K562 (cell line): ENCODE measurements around the gene MBD1. TPM values are rescaled to one million over a fixed set of nuclear protein-coding genes. Genes with fewer than 3 reads are reported as not detected.

ENCODE experiments used
- ATAC-seq: fragments of 200-7000 bp; cut with Tn5 transposase; 3 replicates; pipeline ENCODE4 v1.9.1; 2020; ENCODE audit warnings: moderate library complexity
- BruUV-seq: library from RNA; stranded (reverse); fragments of 400-500 nt; replicated peaks from 2 replicates; lab custom pipeline; 2021; lab: Mats Ljungman, UMichigan
- CTCF ChIA-PET: fragments of 300-600 bp; formaldehyde crosslinking; extraction: SDS; loops from one replicate; lab custom pipeline; 2021; ENCODE audit warnings: low intra/inter-chr PET ratio; lab: Yijun Ruan, JAX
- POLR2A ChIA-PET: fragments of 300-600, 350-650 bp; sonication (Branson Sonifier 250); formaldehyde crosslinking; extraction: SDS; loops from one replicate; lab custom pipeline; 2021; ENCODE audit warnings: antibody characterized with exemption, inconsistent platforms; lab: Yijun Ruan, JAX
- DNase-seq, 4 experiments: peaks; one replicate each; pipeline versions ENCODE4 v3.0.0 to v3.0.0-alpha.2; 2011 to 2018; ENCODE audit warnings: low spot score in 3 of 4, mixed read lengths in 3 of 4; ENCODE audit errors: extremely low read depth in 1 of 4
- FAIRE-seq: peaks from 2 replicates; lab custom pipeline; 2011; peaks lifted over from hg19 to GRCh38; lab: Jason Lieb, UNC
- H2AFZ ChIP-seq: 2 replicates; pipeline ENCODE4 v1.6.0; 2011; ENCODE audit warnings: low read depth, low read length, control low read depth, inconsistent platforms
- H3K27ac ChIP-seq: fragments of 200-600 bp; 3 replicates; pipeline ENCODE4 v1.8.0; 2011; ENCODE audit warnings: low read depth, mild to moderate bottlenecking, control low read depth, inconsistent platforms, low read length, moderate library complexity, mixed read lengths; ENCODE audit errors: extremely low read depth
- H3K27me3 ChIP-seq, 2 experiments: fragments of 300-600 bp in 1 of 2; 2 replicates in 1 of 2; 3 replicates in 1 of 2; pipeline versions ENCODE4 v1.6.0 to v1.8.0; 2011; ENCODE audit warnings: inconsistent platforms in 2 of 2, low read length in 2 of 2, mild to moderate bottlenecking in 1 of 2, mixed read lengths in 1 of 2, moderate library complexity in 1 of 2; ENCODE audit not compliant: control insufficient read depth in 2 of 2, insufficient read depth in 2 of 2
- H3K36me3 ChIP-seq: fragments of 300-600 bp; 3 replicates; pipeline ENCODE4 v1.8.0; 2011; ENCODE audit warnings: mild to moderate bottlenecking, low read length, inconsistent platforms; ENCODE audit not compliant: control insufficient read depth, insufficient read depth
- H3K4me1 ChIP-seq, 2 experiments: fragments of 200-600 bp in 1 of 2; replicated peaks in 1 of 2; 2 replicates in 1 of 2; 3 replicates in 1 of 2; pipeline versions ENCODE4 v1.5.1 to v1.8.0; 2011; ENCODE audit warnings: inconsistent platforms in 2 of 2, low read length in 2 of 2, mild to moderate bottlenecking in 1 of 2, mixed read lengths in 1 of 2, moderate library complexity in 1 of 2; ENCODE audit not compliant: control insufficient read depth in 2 of 2, insufficient read depth in 2 of 2
- H3K4me2 ChIP-seq: 2 replicates; pipeline ENCODE4 v1.6.1; 2011; ENCODE audit warnings: low read length, control low read depth, inconsistent platforms, mixed read lengths; ENCODE audit not compliant: insufficient read depth
- H3K4me3 ChIP-seq: fragments of 200-600 bp; sonication (generic), shearing (Covaris generic); 2 replicates; pipeline ENCODE4 v1.5.1; 2016; ENCODE audit warnings: control low read depth, inconsistent platforms
- H3K79me2 ChIP-seq: fragments of 200-600 bp; 3 replicates; pipeline ENCODE4 v1.8.0; 2011; ENCODE audit warnings: low read length, inconsistent platforms; ENCODE audit not compliant: control insufficient read depth, insufficient read depth
- H3K9ac ChIP-seq, 2 experiments: 2 replicates each; pipeline versions ENCODE4 v1.6.0 to v1.6.1; 2011; ENCODE audit warnings: low read depth in 2 of 2, low read length in 2 of 2, control low read depth in 1 of 2, inconsistent platforms in 1 of 2, mild to moderate bottlenecking in 1 of 2, mixed read lengths in 1 of 2; ENCODE audit not compliant: insufficient read depth in 1 of 2
- H3K9me1 ChIP-seq: one replicate; pipeline ENCODE4 v1.6.0; 2011; ENCODE audit warnings: inconsistent platforms, mild to moderate bottlenecking, low read length, moderate library complexity; ENCODE audit not compliant: control insufficient read depth, insufficient read depth
- H3K9me3 ChIP-seq: replicated peaks from 2 replicates; pipeline ENCODE4 v1.5.1; 2011; ENCODE audit warnings: low read depth, low read length, inconsistent platforms; ENCODE audit not compliant: control insufficient read depth, insufficient read depth
- H4K20me1 ChIP-seq: replicated peaks from 2 replicates; pipeline ENCODE4 v1.6.1; 2011; ENCODE audit warnings: low read length, inconsistent platforms, mixed read lengths; ENCODE audit not compliant: control insufficient read depth, insufficient read depth
- ATF3 ChIP-seq, 2 experiments: fragments of 450-650 bp in 1 of 2; sonication (generic) in 1 of 2; formaldehyde crosslinking in 1 of 2; IDR thresholded peaks in 1 of 2; conservative IDR thresholded peaks in 1 of 2; 2 replicates each; pipeline versions ENCODE4 v1.6.1 to v1.8.1; 2016 to 2023; ENCODE audit warnings: mild to moderate bottlenecking in 2 of 2, moderate library complexity in 2 of 2, inconsistent platforms in 1 of 2, missing genetic modification reagents in 1 of 2
- BRD9 ChIP-seq: fragments of 450-650 bp; IDR thresholded peaks from 2 replicates; pipeline ENCODE4 v1.6.1; 2018; ENCODE audit warnings: low read depth; ENCODE audit not compliant: partially characterized antibody
- ELF2 ChIP-seq: fragments of 250-450 bp; sonication (Bioruptor Pico); IDR thresholded peaks from 2 replicates; pipeline ENCODE4 v1.5.0; 2021; ENCODE audit warnings: mild to moderate bottlenecking
- ELK3 ChIP-seq: fragments of 450-650 bp; formaldehyde crosslinking; IDR thresholded peaks from 2 replicates; pipeline ENCODE4 v1.4.0; 2020; ENCODE audit warnings: mild to moderate bottlenecking
- HMGN3 ChIP-seq: IDR thresholded peaks from 2 replicates; pipeline ENCODE4 v1.6.1; 2011; ENCODE audit warnings: borderline replicate concordance, low read depth, mild to moderate bottlenecking, mixed read lengths, low read length; ENCODE audit not compliant: insufficient read length; ENCODE audit errors: extremely low read depth
- MTA2 ChIP-seq: fragments of 450-650 bp; IDR thresholded peaks from 2 replicates; pipeline ENCODE4 v1.6.1; 2016; ENCODE audit warnings: low read depth
- NELFE ChIP-seq: IDR thresholded peaks from 2 replicates; pipeline ENCODE4 v1.6.1; 2011; ENCODE audit warnings: mild to moderate bottlenecking; ENCODE audit not compliant: insufficient read depth, insufficient read length
- NFIX ChIP-seq: fragments of 250-450 bp; sonication (Bioruptor Pico); IDR thresholded peaks from 2 replicates; pipeline ENCODE4 v1.4.0; 2020; ENCODE audit warnings: low read depth, mild to moderate bottlenecking, moderate library complexity
- NR2C2 ChIP-seq, 2 experiments: fragments of 200-800 bp in 1 of 2; sonication (Bioruptor generic) in 1 of 2; sonication (generic) in 1 of 2; formaldehyde crosslinking in 1 of 2; IDR thresholded peaks; 2 replicates each; pipeline versions ENCODE4 v1.6.1 to v1.8.0; 2016 to 2022; ENCODE audit warnings: mild to moderate bottlenecking in 1 of 2, missing compliant biosample characterization in 1 of 2, missing genetic modification characterization in 1 of 2, missing genetic modification reagents in 1 of 2
- RFX5 ChIP-seq: IDR thresholded peaks from 2 replicates; pipeline ENCODE4 v1.6.1; 2011; ENCODE audit warnings: low read depth, mild to moderate bottlenecking, improper control_type of control experiment, low read length
- TCF7L2 ChIP-seq: fragments of 150-350 bp; IDR thresholded peaks from 2 replicates; pipeline ENCODE4 v1.6.1; 2016; ENCODE audit warnings: low read depth, mild to moderate bottlenecking, low read length, moderate library complexity
- TCFL5 ChIP-seq: fragments of 250-450 bp; sonication (Bioruptor Pico); conservative IDR thresholded peaks from 2 replicates; pipeline ENCODE4 v1.6.1; 2021; ENCODE audit warnings: mild to moderate bottlenecking, moderate library complexity, matching md5 sums
- YBX1 ChIP-seq: fragments of 450-650 bp; IDR thresholded peaks from 2 replicates; pipeline ENCODE4 v1.7.1; 2016; ENCODE audit warnings: mild to moderate bottlenecking
- WGBS: fragments of 100-300 bp; shearing (Covaris generic); methylation state at CpG from one replicate; pipeline ENCODE4 v1.1.6; 2016; ENCODE audit warnings: low coverage, mixed read lengths; ENCODE audit not compliant: insufficient coverage; ENCODE audit errors: missing lambda C conversion rate; 5-methylcytosine and 5-hydroxymethylcytosine counted together
- in situ Hi-C: fragments of 300-500 bp; cut with MboI; formaldehyde crosslinking; loops from 4 replicates; pipeline ENCODE4 v1.15.0; 2018; ENCODE audit warnings: inconsistent platforms, mixed read lengths
- intact Hi-C: fragments of 100-400 bp; cut with micrococcal nuclease; formaldehyde crosslinking; loops from 2 replicates; pipeline ENCODE4 v1.14.2; 2022
- polyA plus RNA-seq, 8 experiments: library from polyadenylated mRNA; depleted of rRNA in 4 of 8; stranded (reverse) in 5 of 8; unstranded in 3 of 8; fragments of >200 nt; fragmentation: Nextera tagmentation in 2 of 8; fragmentation: Illumina TruSeq in 1 of 8; extraction: Ambion mirVana in 2 of 8; extraction: Trizol in 1 of 8; gene quantifications; 2 replicates each; pipeline versions ENCODE4 v1.2.1 to v1.2.3, GENCODE V29; 2011 to 2014; ENCODE audit warnings: inconsistent platforms in 1 of 8, missing spikeins in 1 of 8
- total RNA-seq, 7 experiments: library from RNA; depleted of rRNA in 6 of 7; stranded (reverse); fragments of >200 nt in 6 of 7; fragmentation: Illumina TruSeq in 2 of 7; extraction: Trizol in 2 of 7; gene quantifications; 2 replicates each; pipeline versions ENCODE4 v1.2.1 to v1.2.3, GENCODE V29; 2011 to 2021; ENCODE audit warnings: low replicate concordance in 1 of 7

MBD1 gene
- total and polyA plus RNA-seq, 9 of the 15 experiments (the other 6 are each of a cell fraction or from before 2014, with no cell fraction given): 3.0 to 59.7 (median 31.7) TPM

- no peak overlapping the region for H3K4me2 ChIP-seq
- no peak for DNase-seq
- H3K9ac ChIP-seq: no peak overlapping the region
- no peaks in the 10 kb centered on the region for H4K20me1 ChIP-seq
- no peak overlapping the region for H3K4me3 ChIP-seq
- no peaks in the 10 kb centered on the region for H3K9me1 ChIP-seq
- no peaks in the 10 kb centered on the region for H3K27me3 ChIP-seq
- no peaks in the 10 kb centered on the region for H3K36me3 ChIP-seq
- in situ Hi-C loops (no loop called here), intact Hi-C loops (no loop called here)
- H3K27ac ChIP-seq: no peak overlapping the region
- ChIA-PET CTCF (no interaction called here), POLR2A (no interaction called here)
- no peak for FAIRE-seq
- H3K4me1 ChIP-seq: no peaks in the 10 kb centered on the region
- no peak for TF ChIP-seq NELFE
- TF ChIP-seq ATF3 (IDR thresholded peaks at IDR 0.05): 0 out of 2 replicates have a peak, but pooled peaks have one; percentile 20
- TF ChIP-seq ATF3 (CRISPR knock-in tag; conservative IDR thresholded peaks at IDR 0.05): no peak
- H3K9me3 ChIP-seq: no peaks in the 10 kb centered on the region; the same call in 1 of the 2 replicates
- no TSS peak for BruUV-seq
- H3K79me2 ChIP-seq: no peaks in the 10 kb centered on the region
- 33% methylated on average over 1 of the region's 3 CpGs for WGBS
- H2AFZ ChIP-seq: no peak overlapping the region
- ATAC-seq: no peak
Measured at GRCh38 chr18:50240080-50240563, 41.2 kb downstream of the MBD1 start.

- no peak for FAIRE-seq
- 14% methylated on average over 2 of the region's 2 CpGs for WGBS
- DNase-seq: no peak
- Histone ChIP-seq H3K9ac (no peak overlapping the region), H3K4me1 (no peaks in the 10 kb centered on the region), H3K27ac (no peak overlapping the region), H2AFZ (no peak overlapping the region), H3K4me2 (no peak overlapping the region), H3K9me3 (no peaks in the 10 kb centered on the region), H3K36me3 (no peaks in the 10 kb centered on the region), H4K20me1 (no peaks in the 10 kb centered on the region), H3K4me3 (no peak overlapping the region), H3K79me2 (no peaks in the 10 kb centered on the region), H3K27me3 (no peaks in the 10 kb centered on the region), H3K9me1 (no peaks in the 10 kb centered on the region)
- intact Hi-C loops: no loop called here
- in situ Hi-C loops: no loop called here
- ChIA-PET CTCF (no interaction called here), POLR2A (interaction anchor here (0.6 kb wide), 1 partner anchor 35 kb away, joined by 4 read pairs; no protein-coding TSS in a partner anchor)
- no peak for ATAC-seq
- BruUV-seq: no TSS peak
- TF ChIP-seq NR2C2 (CRISPR knock-in tag; IDR thresholded peaks at IDR 0.05): no peak
- no peak for TF ChIP-seq NR2C2 (tag; IDR thresholded peaks at IDR 0.05)
- TF ChIP-seq HMGN3: no peak
- TF ChIP-seq TCF7L2: no peak
- no peak for TF ChIP-seq YBX1
- no peak for TF ChIP-seq RFX5
- no peak for TF ChIP-seq BRD9
- no peak for TF ChIP-seq ELF2 (CRISPR knock-in tag)
- no peak for TF ChIP-seq ELK3
- TF ChIP-seq TCFL5: no peak
- no peak for TF ChIP-seq NFIX (CRISPR knock-in tag)
- TF ChIP-seq MTA2: no peak
Measured at GRCh38 chr18:50232419-50232818, 48.9 kb downstream of the MBD1 start.
